Right ventricle myocardium superior (tissue), 1 donor: Measurements from ENCODE around the gene GSAP. TPM values are rescaled to one million over a fixed set of nuclear protein-coding genes. Genes with fewer than 3 reads are reported as not detected.
"Not testable (repeated sequence)": the region's sequence is repeated elsewhere in the genome, so short reads cannot be mapped to it uniquely, and the experiment has no call there.

Source experiments
- ATAC-seq: fragments of 200-7000 bp; cut with Tn5 transposase; one replicate; pipeline ENCODE4 v1.9.1; 2020; ENCODE audit warnings: mild to moderate bottlenecking; ENCODE audit not compliant: poor library complexity
- DNase-seq: peaks from one replicate; pipeline ENCODE4 v3.0.0-alpha.2; 2020
- intact Hi-C: fragments of 100-400 bp; cut with DNase I; formaldehyde crosslinking; loops from one replicate; pipeline ENCODE4 v1.11.2; 2022
- total RNA-seq: library from RNA; stranded (reverse); fragmentation: NEBNext Ultra II Directional; extraction: Animal tissue kit (Norgen Biotek cat#: 25700); gene quantifications from one replicate; pipeline ENCODE4 v1.2.1, GENCODE V29; 2021
- donor health status: DM: no; HTN: yes; CAD: no; lungs with severe emphysema.

Gene GSAP
- total RNA-seq, 1 donor from 2014 or later = 8.0 TPM

- intact Hi-C loops = no loop called here
- ATAC-seq (peak; percentile 89), DNase-seq (peak; percentile 66)
Observed at GRCh38 chr7:77281780-77282478, 134.2 kb downstream of the GSAP start.

GRCh38 chr7:77276120-77276519 lies 140.0 kb downstream of the GSAP start:
- DNase-seq (no peak), ATAC-seq (no peak)
- intact Hi-C loops = no loop called here

DNA sequence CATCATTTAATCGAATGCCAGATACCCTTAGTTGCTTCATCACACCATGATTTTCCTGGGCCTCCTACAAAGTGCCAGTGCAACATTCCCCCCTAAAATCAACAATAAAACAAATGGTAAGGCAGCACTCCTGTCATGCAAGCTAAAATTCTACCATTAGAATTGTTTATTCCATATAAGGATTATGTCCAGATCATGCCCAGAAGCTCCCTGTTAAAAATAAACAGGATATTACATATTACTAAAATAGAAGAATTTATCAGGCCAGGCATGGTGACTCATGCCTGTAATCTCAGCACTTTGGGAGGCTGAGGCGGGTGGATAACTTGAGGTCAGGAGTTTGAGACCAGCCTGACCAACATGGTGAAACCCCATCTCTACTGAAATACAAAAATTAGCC lies 140.5 kb downstream of the GSAP start:
- DNase-seq, intact Hi-C loops, ATAC-seq: not testable (repeated sequence)

DNA sequence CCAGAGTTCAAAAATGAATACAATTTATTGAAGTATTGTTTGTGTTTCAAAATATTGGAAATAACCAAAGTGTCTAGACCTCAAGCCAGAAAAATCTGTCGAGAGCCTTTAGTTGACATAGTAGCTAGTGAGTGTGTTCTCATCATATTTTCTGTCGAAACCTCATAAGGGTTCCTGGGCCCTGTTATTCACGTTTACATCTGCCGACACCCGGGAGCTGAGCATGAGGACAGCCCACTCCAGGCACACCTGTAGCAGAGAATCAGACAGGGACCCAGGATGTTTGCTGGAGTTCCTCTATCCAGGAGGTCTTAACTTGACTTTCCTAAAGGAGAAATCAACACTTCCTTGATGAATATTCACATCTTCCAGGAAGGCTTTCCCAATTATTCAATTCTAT lies 144.4 kb downstream of the GSAP start:
- intact Hi-C loops = no loop called here
- ATAC-seq (no peak), DNase-seq (no peak)

DNA sequence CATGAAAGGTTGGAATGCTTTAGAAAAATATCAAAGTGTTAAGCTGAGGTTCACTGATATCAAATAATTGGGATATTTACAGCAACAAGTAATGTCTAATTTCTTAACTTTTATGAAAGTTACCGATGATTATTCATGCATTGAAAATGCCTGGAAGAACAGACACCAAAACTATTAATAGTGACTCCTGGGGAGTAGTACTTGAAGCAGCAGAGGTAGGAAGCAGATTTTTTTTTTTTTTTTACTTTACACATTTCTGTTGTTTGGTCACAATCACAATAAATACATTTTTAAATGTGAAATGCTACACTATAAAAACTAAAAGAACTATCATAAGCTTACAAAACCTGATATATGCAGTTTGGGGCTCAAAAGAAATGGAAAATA lies 146.1 kb downstream of the GSAP start:
- DNase-seq (no peak), ATAC-seq (peak; percentile 52)
- intact Hi-C loops = no loop called here

DNA sequence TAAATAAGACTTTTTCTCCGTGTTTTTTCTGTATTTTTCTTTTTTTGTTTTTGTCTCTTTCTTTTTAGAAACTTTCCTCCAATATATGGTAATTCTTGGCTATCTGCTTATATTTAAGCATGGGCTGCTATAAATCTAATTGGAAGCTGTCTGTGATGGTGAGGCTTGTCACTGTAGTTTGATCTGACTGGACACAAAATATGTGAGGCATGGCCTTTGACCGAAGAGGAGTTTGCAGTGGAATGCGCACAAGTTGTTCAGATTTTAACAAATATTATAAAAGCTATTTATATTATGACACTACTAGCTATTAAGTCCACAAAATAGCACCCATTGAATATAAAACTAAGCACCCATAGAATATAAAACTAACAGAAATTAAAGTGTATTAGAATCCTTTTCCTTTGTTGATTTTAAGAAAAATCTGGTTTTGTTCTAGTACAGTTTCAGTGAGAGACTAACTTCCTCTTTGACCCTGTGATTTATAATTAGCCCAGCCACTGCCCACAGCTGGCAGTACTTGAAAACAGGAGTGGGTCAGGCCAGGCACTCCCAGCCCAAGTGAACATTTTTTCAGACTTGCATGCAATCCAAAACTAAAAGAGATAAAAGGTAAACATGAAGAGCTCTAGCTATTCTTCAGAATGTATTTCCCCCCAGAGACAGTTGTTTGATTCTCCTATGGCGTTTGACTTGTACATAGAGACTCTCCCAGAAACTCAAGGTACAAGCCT lies 146.6 kb downstream of the GSAP start:
- DNase-seq = peak; percentile 46
- intact Hi-C loops = no loop called here

GRCh38 chr7:77266291-77266794 lies 149.8 kb downstream of the GSAP start:
- ATAC-seq (no peak), DNase-seq (no peak)
- intact Hi-C loops = no loop called here

More for the DNA sequence above, 146.6 kb downstream of the GSAP start:
- peak; percentile 90 for ATAC-seq

DNA sequence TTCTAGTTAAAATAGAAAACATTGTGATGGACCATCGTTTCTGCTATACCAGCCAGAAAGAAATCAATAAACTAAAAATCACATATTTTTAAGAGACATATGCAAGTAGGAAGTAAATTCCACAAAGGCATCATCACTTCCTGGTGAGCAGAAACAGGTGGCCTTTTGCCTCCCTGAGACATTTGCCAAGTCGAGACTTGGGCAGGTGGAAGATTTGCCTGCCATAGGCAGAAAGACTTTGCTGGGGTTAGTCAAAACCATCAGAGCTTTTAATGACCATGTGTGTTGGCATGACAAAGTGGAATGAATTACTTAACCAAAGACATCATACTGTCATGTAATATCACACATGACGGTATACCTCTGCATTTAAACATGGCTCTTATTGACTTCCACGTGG lies 150.5 kb downstream of the GSAP start:
- intact Hi-C loops = no loop called here
- ATAC-seq = no peak
- no peak for DNase-seq

DNA sequence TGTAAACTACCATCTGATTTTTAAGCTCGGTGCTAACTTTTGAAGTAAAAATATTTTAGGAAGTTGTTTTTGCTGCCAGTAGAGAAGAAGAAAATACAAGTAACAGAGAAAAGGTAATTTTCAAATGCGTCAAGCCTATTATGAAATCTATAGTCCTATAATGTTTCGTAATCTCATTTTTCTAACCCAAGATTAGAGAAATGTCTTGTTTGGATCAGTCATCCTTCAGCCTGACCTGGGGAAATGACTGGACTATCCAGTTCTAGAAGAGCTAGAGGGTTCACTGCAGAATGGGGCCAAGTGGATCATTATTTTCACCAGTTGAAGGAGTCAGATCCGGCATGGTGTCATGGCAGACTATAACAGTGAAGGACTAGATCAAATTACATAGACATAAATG lies 153.8 kb downstream of the GSAP start:
- no peak for ATAC-seq
- DNase-seq = no peak
- intact Hi-C loops = no loop called here

Other genes starting within 250 kb of the GSAP start
- 11.5 TPM for gene FGL2, start 216.5 kb downstream of the GSAP start, total RNA-seq
- 38.3 TPM for gene PTPN12, start 120.9 kb upstream of the GSAP start, total RNA-seq